Effector memory CD8-positive, alpha-beta T cell (primary cell): ENCODE data around the gene CCDC179.

Experiments
- ATAC-seq: fragments of 150-1000 bp; cut with Tn5 transposase; replicated peaks from 2 replicates; pipeline ENCODE4 v1.10.0; 2021; ENCODE audit warnings: mild to moderate bottlenecking, moderate library complexity
- DNase-seq, 3 experiments: peaks; one replicate each; pipeline ENCODE4 v3.0.0; 2021
- H3K27ac Mint-ChIP-seq, 2 donors: one replicate each; pipeline ENCODE4 v1.8.0; 2022; ENCODE audit warnings: mild to moderate bottlenecking in 2 of 2, mixed read lengths in 2 of 2, moderate library complexity in 2 of 2
- H3K27me3 Mint-ChIP-seq, 2 donors: one replicate each; pipeline ENCODE4 v1.8.0; 2022; ENCODE audit warnings: mixed read lengths in 2 of 2
- H3K36me3 Mint-ChIP-seq: one replicate; pipeline ENCODE4 v1.8.0; 2022; ENCODE audit warnings: mild to moderate bottlenecking, moderate library complexity, mixed read lengths; ENCODE audit not compliant: insufficient read depth
- H3K4me1 Mint-ChIP-seq, 2 donors: one replicate each; pipeline ENCODE4 v1.8.0; 2022; ENCODE audit warnings: low read depth in 2 of 2, mixed read lengths in 2 of 2
- H3K4me3 Mint-ChIP-seq, 2 donors: one replicate each; pipeline ENCODE4 v1.8.0; 2022; ENCODE audit warnings: mild to moderate bottlenecking in 2 of 2, mixed read lengths in 2 of 2, moderate library complexity in 2 of 2
- H3K9me3 Mint-ChIP-seq, 2 donors: one replicate each; pipeline ENCODE4 v1.8.0; 2022; ENCODE audit warnings: mixed read lengths in 2 of 2

Gene CCDC179

DNA sequence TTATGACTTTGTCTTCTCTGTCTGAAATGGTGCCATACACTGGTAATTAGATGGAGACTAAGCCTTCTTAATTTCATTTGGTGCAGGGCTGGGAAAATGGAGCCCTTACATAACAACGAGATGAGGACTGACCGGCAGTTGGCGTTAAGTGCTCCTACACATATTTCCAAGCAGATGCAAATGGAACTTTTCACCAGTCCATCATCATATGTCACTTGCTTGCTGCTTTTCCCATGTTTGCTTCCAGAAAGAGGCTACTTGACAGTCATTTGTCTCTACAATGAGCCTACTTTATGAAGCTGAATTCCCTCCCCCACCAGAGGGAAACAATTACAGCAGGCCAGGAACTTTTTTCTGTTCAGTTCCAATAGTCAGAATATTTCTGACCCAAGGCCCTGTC lies 63.2 kb downstream of the CCDC179 start:
- Mint-ChIP-seq H3K27ac (no peak overlapping the region), H3K9me3 (no peaks in the 10 kb centered on the region), H3K27me3 (peaks cover 0 to 18% of the 10 kb centered on the region in 2 donors), H3K36me3 (no peaks in the 10 kb centered on the region), H3K4me3 (no peak overlapping the region), H3K4me1 (no peaks in the 10 kb centered on the region)
- DNase-seq (no peak), ATAC-seq (no peak)
